ENCODE data around the gene BSCL2.
"Not testable (repeated sequence)": the region's sequence is repeated elsewhere in the genome, so short reads cannot be mapped to it uniquely, and the experiment has no call there.

The BSCL2 gene

DNA sequence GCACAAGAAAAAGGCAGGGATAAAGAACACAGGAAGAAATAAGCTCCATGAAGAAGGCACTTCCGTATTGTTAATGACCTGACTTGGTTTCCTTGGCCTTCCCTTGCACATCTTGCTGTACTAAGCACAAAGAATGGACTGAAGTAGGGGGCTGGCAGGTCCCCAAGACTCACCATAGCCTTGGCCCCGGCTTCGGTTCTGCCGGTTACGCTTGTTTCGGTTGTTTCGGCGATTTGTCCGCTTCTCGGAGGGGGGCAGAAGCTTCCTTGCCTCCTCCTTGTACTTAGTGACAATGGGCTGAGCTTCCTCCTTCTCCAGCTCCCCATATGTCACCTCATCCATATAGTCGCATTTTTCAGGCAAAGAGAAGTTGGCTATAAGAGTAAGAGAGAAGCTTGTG is 9.6 kb upstream of the BSCL2 start:
- no peak for DNase-seq

DNA sequence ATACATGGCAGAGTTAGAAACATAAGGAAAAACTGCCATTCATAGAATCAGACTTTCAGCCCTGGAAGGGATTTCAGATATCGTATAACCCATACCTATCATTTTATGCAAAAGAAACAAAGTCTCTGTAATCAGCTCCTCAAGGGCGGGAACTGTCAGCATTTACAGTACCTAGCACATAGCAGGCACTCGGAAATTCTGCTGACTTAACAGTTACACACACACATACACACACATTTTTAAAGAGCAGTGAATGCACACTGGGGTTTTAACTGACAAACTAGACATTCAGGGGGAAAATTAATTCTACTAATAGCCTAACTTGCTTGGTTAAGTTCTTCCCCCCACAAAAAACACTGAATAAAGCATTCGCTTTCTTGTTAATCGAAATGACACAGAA is 9.0 kb upstream of the BSCL2 start:
- no peak for DNase-seq

DNA sequence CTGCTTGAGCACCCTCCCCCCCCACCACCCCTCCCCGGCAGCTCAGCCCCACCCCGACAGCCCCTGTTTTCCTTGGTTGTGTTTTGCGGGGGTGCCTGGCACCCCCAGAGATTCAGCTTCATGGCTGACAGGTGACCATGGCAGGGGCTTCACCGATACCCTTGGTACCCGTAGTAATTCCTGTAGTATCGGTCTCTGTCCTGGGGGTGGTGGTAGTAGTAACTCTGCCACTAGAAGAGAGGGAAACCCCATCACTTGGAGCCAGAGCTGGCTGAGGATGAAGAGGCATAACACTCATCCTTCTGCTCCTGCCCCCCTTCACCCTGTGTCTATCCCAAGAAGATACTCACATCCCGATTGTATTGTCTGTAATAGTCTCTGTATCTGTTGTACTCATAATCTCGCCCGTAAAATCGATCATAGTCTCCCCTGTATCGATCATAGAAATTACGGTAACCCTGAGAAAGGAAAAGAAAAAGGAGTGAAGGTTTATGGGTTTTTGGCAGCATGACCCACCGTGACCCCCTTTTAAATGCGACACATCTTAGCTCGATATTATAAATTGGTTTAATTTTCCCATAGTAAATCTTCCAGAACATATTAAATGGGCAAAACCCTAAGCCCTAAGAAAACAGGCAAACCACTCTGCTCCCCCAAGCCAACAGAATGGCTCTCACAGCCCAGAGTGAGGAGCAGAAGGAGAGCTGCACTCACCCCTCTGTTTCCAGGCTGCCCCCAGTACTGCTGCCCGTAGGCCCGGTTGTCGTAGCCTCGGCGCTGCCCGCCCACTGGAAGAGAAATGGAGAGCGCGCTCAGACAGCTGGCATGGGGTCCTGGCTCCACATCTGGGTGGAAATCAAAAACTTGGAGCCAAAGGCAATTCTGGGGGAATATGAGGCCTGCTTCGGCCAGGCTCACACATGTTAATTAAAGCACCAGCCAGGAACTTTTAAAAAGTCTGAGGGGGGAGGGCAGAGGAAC is 8.2 kb upstream of the BSCL2 start:
- no peak for DNase-seq

DNA sequence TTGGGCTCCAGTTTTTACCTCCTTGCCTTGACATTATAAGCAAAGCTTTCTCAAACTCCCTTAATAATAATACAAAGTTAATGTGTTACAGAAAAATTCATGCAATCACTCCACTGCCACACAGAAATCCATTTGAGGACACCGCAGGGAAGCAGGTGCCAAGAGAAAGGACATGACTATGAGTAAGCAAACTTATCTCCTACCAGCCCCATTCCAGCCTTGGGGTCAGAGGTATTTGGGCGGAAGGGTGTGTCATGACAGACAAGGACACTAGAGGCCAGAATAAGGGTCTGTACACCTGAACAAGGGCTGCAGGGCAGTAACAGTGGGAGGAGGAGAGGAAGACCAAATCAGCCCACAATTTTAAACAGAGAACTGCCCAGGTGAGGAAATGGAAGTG is 6.1 kb upstream of the BSCL2 start:
- DNase-seq, result no peak

DNA sequence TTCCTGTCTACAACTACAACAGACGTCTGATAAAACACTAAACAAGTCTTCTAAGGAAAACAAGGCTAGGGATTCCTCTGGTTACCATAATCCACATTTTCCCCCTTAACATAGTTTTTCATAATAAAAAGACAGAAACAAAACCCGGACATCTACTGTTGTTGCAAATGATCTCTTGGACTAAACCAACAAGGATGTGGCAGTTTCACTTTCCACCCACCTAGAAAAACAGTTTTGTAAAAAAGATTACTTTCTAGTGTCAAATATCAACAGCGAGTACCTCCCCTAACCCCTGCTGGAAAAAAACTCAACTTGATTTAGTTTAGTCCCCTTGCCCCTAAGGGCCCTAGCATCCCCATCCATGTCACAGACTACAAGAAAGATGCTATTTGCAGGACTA is 5.6 kb upstream of the BSCL2 start:
- no peak for DNase-seq

DNA sequence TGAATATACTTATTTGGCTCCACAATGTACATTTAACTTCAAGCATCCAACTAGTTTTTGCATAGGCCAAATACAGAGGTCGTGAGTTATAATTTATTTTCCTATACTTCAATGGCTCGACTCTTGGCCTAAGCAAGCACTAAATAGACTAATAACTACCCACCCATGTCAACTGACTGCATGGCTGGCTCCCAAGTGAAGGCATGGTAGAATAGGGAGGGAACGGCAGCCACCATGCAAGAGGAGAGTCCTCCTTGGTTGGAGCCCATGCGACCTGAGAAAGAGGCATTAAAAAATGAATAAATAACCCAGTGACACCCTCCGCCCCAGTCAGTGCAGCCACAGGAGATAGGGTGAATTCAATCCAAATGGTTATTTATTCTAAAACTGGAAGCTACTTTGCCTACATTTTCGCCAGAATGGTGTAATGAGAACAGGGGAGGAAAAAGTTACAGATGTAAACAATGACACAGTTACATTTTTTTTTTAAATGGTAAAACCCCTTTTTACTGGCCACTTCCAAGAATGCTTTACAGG is 5.1 kb upstream of the BSCL2 start:
- DNase-seq, result no peak

DNA sequence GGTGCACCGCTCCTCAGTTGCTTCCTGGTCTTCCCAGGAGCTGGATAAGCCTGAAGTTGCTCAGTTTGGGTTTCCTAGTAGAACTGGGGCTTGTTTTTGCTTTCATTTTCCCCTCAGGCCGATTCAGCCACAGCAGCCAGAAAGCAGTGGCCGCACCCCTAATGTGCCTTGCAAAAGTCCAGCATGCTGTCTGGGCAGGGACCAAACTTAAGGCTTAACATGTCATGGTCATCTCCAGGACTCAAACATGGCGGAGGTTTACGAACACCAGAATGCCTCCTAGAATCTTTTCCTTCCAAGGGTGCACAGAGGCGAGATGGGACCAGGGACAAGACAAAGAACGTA is 2.7 kb upstream of the BSCL2 start:
- no peak for DNase-seq

DNA sequence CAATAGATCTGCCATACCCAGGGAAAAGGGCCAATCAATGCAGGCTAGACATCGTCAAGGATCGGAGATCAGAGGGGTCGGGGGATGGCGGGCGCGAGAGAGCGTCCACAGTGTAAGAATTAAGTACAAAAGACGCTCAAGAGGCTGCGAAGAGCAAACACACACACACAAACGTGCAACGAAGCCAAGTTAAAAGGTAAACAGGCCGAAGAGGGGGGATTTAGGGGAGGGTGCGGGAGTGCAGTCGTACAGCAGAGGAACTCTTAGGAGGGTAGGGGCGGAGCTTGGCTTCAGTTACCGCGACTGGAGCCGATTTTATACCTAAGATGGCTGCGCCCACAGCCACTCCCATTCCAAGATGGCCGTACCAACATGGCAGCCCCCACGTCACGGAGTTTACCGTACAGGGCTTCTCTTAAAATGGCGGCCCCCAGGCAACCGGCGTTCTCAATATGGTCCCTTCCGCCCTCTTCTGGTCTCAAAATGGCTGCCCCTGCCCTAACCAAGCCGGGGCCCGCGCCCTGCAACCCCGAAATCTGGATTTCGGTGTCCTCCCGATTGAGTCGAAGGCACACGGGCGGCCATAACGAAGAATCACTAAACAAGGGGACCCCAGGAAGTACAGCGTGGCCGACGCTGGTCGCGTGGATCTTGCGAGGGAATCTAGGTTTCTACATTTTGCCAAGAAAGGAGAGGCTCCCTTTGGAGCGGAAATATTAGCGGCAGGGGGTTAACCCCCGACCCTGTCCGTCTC is 2.2 kb upstream of the BSCL2 start:
- DNase-seq, result peak; percentile 90

DNA sequence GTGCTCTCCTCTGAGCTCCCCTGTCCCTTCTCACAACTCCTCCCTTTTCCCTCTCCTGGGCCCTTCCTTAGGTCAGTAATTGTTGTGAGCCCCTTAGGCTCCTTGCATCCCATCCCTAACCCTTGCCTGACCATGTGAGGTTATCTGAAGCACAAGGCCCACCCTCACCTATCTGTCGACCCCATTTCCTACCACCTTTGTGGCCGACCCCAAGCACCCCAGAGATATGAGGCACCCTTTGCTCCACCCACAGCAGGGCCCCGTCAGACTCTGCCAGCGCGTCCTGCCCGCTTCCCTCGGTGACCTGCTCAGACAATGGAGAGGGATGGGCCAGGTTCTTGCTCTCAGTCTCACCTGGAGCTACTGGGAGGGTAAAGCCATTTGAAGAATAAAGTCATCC is 1.6 kb upstream of the BSCL2 start:
- peak; percentile 17 for DNase-seq

DNA sequence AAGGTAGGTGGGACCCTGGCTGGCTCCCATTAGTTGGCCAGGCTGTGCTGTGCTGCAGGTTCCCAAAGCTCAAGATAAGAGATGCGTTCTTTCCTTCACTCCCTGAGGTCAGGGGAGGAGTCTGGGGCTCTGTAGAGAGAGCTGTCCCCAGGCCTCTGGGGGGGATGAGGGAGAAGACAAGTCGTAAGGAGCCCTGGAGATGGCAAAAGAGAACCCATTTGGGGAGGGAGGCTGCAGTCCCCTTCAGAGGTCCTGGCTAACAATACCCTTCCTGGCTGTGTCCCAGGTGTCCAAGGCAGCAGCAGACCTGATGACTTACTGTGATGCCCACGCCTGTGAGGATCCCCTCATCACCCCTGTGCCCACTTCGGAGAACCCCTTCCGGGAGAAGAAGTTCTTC is 1.2 kb upstream of the BSCL2 start:
- no peak for DNase-seq

DNA sequence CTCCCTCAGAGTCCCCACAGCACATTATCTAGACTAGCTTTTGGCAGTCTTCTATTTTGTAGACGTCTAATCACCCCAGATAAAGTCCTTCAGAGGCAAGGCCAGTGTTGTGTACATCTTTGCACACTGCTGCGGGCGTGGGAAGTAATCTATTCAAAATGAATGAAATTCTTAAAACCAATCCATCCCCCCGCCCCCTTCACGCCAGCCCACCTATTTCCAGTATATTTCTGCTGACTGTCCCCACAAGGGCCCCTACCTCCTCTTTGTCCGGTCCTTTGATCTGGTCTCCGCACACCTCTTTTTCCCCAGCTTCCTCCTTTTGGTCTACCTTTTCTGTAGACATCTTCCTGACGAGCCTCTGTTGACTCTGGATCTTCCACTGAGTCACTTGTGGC is 375 bp downstream of the BSCL2 start:
- no peak for DNase-seq

DNA sequence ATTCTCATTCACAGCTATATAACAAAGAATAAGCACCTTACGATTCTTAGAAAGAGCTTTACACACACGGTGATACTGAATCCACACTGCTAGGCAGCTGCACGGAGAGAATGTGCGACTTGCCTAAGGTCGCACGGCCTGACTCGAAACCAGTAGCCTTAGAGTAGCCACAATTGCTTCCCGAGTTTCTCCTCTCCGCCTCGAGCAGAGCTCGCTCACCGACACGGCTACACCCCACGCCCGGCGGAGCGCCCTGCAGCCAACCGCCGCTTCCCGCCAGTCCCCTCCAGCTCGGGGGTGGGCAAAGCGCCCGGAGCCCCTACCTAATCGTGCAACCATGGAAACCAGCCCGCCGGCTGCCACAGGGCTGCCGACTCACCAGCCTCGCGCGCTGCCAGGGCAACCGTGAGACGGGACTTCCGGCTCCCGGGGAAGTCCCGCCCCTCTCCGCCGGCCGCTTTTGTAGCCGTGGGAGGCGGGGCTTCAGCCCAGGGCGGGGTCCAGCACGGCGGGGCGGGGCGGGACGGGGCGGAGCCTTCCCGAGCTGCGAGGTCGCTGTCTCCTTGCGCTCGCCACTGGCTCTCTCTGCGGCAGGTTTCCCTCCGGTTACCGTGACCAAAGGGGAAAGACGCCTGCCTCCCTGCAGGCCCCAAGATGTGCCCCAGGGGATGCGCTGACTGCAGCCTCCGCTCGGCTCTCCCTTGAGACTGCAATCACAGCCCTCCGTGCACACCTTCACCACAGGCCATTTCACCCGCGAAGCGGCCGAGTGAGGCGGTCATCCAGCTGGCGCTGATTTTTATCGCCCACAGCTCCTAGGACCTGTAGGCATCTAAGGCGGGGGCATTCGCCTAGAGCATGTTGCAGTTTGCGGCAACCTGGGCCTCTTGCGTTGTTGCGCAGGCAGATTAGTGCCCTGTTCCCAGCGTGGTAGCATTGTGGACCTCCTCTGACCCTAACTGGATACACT is 1.1 kb downstream of the BSCL2 start:
- peak; percentile 92 for DNase-seq

DNA sequence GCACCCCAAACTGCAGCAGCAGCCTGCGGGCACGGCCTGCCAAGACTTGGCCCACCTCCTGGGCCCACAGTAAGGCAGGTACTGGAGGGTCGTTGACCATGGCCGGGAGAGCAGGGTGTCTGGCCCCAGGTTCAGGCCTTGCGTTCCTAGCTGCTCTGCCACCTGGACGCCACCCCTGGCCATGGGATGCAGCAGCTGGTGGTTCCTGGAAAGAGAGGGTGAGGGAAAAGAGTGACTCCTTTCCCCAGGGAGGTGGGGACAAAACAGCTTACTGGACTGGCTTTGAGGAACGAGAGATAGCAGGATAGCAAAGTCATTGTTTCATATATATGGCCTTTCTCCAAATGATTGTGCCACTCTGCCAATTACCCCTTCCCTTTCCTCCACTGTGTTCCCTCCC is 1.8 kb downstream of the BSCL2 start:
- no peak for DNase-seq

DNA sequence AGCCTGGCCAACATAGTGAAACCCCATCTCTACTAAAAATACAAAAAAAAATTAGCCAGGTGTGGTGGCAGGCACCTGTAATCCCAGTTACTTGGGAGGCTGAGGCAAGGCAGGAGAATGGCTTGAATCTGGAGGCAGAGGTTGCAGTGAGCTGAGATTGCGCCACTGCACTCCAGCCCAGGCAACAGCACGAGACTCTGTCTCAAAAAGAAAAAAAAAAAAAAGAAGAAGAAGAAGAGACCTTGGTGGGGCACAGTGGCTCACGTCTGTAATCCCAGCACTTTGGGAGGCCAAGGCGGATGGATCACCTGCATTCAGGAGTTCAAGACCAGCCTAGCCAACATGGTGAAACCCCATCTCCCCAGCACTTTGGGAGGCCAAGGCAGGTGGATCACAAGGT is 3.3 kb downstream of the BSCL2 start:
- not testable (repeated sequence) for DNase-seq

DNA sequence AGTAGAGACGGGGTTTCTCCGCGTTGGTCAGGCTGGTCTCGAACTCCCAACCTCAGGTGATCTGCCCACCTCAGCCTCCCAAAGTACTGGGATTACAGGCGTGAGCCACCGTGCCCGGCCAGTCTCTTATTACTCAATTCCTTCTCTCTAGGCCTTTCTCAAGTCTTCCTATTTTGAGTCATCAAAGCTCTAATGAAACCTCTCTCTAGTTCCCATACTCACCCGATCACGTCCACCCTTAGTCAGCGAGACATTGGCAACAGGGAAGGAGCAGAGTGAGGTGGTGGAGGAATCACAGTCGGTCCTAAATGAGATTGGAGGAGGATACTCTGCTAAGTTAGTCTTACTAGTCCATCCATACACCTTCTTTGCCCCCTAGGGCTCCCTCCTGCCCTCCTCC is 5.0 kb downstream of the BSCL2 start:
- no peak for DNase-seq

DNA sequence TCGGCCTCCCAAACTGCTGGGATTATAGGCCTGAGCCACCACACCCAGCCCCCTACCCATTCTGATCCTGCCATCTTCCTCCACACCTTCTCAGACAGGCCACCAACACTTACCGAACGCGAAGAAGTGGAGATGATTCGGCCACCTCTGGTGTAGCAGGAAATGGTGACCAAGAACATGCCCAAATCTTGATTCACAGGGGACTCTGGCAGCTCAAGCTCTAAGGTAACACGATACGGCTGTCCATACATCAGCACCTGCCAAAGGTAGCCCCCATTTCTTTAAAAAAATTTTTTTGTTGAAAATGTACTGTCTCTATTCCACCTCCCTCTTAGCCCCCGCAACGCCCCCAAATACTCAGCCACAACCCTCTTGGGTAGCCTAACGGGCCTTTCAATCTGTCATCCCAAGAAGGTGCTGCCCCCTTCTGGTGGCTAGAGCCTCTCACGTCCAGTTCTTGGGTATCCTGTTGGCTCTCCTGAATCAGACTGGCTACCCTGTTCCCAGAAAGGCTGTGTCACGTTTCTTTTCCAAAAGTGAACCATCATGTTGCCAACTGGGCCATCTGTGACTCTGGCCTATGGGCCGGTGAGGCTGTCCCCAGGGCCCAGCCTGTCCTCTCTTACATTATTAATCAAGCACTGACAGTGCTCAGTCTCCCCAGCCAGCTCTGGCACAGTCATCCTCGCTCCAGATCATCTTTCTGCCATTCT is 12.6 kb downstream of the BSCL2 start:
- peak; percentile 31 for DNase-seq

DNA sequence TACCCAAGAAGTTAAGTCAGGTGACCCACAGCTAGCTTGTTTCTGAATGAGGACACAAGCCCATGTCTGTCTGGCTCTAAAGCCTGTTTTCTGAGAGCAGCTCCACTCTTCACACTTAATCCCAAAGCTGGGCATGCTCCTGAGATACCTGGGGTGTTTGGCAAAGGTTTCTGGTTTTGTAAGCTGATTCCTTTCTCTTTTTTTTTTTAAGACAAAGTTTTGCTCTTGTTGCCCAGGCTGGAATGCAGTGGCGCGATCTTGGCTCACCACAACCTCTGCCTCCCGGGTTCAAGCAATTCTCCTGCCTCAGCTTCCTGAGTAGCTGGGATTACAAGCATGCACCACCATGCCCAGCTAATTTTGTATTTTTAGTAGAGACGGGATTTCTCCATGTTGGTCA is 13.6 kb downstream of the BSCL2 start:
- not testable (repeated sequence) for DNase-seq

DNA sequence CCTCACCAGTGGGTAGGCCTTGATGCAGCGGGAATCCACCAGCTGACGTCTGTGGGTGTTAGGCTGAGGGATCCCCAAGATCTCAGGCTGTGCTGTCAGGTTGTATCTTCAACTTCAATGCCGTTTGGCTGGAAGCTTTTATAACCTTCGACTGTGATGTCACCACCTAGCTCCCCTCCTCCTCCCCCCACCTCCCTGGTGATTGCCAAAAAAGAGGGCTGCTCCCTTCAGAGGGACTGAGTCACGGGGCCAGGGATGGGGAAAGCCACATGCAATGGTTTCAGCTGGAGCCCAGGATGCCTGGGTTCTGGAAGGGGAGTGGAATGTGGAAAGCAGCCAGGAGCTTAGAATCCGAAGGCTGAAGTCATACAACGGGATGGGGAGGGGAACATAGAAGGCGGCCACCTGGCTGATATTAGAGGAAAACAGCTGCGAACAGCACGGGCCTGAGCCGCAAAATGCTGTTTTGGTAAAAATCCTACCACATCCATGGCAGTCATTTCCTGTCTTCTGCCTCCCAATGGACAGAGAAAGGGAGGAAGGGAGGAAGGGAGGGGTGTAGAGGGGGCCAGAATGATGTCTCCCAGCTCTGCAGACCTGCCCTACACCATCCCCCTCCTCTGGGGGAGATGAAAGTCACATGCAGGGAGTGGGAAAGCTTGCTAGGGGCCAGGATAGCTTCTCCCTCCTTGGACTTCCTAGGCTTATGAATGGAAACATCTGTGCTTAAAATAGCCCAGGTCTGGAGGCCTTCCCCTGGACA is 17.6 kb downstream of the BSCL2 start, which contains the start of gene LRRN4CL:
Gene LRRN4CL, minus strand, starts transcription at position 110 of the 763 bp plus-strand sequence. CDS start 1,022 bp downstream, outside the sequence.
- no peak for DNase-seq

DNA sequence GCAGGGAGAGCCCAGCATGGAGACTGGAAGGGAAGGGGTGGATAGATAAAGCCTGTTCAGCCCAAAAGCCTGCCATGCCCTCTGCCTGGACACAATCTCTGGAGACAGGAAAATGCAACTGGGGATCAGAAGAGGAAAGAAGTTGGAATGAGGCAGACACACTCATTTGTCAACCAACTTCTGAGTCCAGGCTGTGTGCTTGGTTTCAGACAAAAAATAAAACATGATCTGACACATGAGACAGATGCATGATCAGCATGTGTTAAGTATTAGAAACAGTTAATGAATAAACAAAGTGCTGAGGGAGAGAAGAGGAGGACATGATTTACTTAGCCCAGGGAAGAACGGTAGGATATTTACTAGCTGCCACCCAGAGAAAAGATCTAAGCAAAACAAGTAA is 18.7 kb downstream of the BSCL2 start:
- no peak for DNase-seq

DNA sequence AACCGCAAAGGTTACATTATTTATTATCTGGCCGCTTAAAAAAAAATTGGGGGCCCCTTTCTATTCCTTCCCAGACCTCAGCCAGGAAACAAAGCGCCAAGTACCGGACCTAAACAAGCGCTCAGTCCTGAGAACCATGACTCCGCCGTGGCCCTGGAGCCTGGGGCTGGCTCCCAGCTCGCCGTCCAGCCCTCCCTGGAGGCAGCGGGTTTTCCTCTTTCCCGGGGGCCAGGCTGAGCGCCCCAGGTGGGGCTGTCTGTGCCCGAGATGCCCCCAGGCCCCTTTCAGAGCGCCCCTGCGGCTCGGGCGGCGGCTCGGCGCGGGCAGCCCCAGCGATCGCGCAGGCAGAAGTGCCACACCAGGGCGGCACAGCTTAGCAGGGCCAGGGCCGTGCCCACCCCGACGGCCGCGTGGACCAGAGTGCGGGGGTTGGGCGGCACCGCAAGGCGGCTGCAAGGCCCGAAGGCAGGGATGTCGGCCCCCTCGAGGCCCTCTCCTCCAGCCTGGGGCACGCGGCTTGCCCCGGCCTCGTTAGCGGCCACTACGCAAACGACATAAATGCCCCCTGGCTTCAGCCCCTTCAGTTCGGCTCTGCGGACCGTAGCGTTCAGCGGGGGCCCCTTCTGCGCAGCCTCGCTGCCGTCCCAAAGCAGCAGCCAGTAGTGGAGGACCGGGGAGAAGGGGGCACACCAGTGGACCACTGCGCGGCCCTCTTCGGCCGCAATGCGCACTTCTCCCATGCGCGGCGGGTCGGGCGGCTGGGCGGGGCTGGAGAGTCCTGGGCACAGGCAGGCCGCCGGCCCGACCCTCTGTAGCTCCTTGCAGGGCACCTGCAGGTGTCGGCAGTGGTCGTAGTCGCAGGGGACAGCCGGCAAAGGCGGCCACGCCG is 19.5 kb downstream of the BSCL2 start:
- no peak for DNase-seq

Data from NK-92 treated with Interleukin-12 subunit alpha and Interleukin-12 subunit beta, amount 100 ng/mL, for 24 hours (cell line).